Suppressor macrophage treated with lipopolysaccharide for 1 hour (primary cell): ENCODE results near the gene RNU6-9.
"Not testable (repeated sequence)": the region's sequence is repeated elsewhere in the genome, so short reads cannot be mapped to it uniquely, and the experiment has no call there.

Experiments used
- DNase-seq, 3 donors: peaks; one replicate each; pipeline ENCODE4 v3.0.0-alpha.2; 2020 to 2022

RNU6-9 gene

GRCh38 chr19:878751-879561 is 14.3 kb upstream of the RNU6-9 start:
- not testable (repeated sequence) for DNase-seq

- no peak for DNase-seq
These were observed 13.4 kb upstream of the RNU6-9 start for GRCh38 chr19:879711-880438.

GRCh38 chr19:881385-882071 is 11.8 kb upstream of the RNU6-9 start:
- DNase-seq = no peak

- no peak for DNase-seq
These were observed 10.3 kb upstream of the RNU6-9 start for GRCh38 chr19:882871-883497.

- no peak for DNase-seq
These were observed 9.5 kb upstream of the RNU6-9 start for GRCh38 chr19:883661-884211.

GRCh38 chr19:884420-885211 is 8.7 kb upstream of the RNU6-9 start:
- no peak for DNase-seq

GRCh38 chr19:885536-886224 is 7.6 kb upstream of the RNU6-9 start:
- no peak for DNase-seq

GRCh38 chr19:887072-887471 is 6.2 kb upstream of the RNU6-9 start:
- peak; percentile 40 to 44 (median 41) for DNase-seq

- DNase-seq = no peak
These were observed 5.7 kb upstream of the RNU6-9 start for GRCh38 chr19:887599-887998.

GRCh38 chr19:888581-889385 is 4.5 kb upstream of the RNU6-9 start:
- no peak for DNase-seq

- no peak for DNase-seq
These were observed 3.5 kb upstream of the RNU6-9 start for GRCh38 chr19:889662-890295.

- no peak for DNase-seq
These were observed 2.5 kb upstream of the RNU6-9 start for GRCh38 chr19:890831-891230.

GRCh38 chr19:891421-892200 is 1.7 kb upstream of the RNU6-9 start:
- DNase-seq = not testable (repeated sequence)

- peak; percentile 35 to 62 (median 50) for DNase-seq
These were observed 916 bp upstream of the RNU6-9 start for GRCh38 chr19:892243-892893.

- DNase-seq = no peak
These were observed 3.1 kb downstream of the RNU6-9 start for GRCh38 chr19:896434-896833.

GRCh38 chr19:896999-897398 is 3.7 kb downstream of the RNU6-9 start:
- DNase-seq = no peak

- DNase-seq = no peak
These were observed 4.3 kb downstream of the RNU6-9 start for GRCh38 chr19:897442-898039.

- DNase-seq = no peak
These were observed 5.4 kb downstream of the RNU6-9 start for GRCh38 chr19:898663-899062.
